DMS 273 treated with DMSO at 0.1 percent for 48 hours (cell line): ENCODE data around the gene TYRO3.

Source experiments
- DNase-seq: peaks from one replicate; lab custom pipeline; 2025; lab: John Stamatoyannopoulos, UW

TYRO3 gene

GRCh38 chr15:41603941-41604911 lies 45.2 kb downstream of the TYRO3 start:
- DNase-seq = peak; percentile 36

DNA sequence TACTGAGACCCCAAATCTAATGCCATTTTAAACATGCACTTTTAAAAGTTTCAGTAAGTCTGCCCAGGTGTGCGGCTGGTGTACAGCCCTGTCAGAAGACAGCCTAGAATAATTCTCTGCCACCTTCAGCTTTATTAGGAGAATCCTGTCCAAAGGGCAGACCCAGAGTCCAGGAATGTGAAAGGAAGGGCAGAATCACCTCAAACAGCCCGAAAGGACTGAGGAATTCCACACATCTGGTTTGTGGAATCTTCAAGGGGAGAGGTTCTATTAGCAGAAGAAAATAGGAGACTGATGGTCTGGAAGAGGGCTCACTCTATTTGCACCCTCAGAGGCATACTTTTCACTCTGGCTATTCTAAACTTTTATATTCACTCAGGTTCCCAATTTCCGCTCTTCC lies 46.6 kb downstream of the TYRO3 start:
- no peak for DNase-seq

DNA sequence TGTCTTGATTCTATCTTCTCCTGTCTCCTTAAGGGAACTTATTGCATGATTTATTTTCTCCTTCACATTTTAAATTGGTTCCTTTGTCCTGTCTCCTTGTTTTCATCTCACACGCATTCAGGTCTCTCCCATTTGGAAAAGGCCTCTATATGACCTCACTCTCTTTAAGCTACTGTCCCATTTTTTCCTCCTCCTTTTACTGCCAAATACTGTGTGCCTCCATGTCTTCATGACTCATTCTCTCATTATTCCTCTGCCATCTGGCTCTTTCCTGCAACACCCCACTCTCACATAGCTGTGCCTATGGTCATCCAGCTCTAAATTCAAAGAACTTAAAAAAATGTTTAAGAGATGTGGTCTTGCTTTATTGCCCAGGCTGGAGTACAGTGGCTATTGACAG lies 48.0 kb downstream of the TYRO3 start:
- DNase-seq = peak; percentile 86

GRCh38 chr15:41609123-41609522 lies 50.1 kb downstream of the TYRO3 start:
- no peak for DNase-seq

GRCh38 chr15:41610048-41610447 lies 51.0 kb downstream of the TYRO3 start:
- no peak for DNase-seq

DNA sequence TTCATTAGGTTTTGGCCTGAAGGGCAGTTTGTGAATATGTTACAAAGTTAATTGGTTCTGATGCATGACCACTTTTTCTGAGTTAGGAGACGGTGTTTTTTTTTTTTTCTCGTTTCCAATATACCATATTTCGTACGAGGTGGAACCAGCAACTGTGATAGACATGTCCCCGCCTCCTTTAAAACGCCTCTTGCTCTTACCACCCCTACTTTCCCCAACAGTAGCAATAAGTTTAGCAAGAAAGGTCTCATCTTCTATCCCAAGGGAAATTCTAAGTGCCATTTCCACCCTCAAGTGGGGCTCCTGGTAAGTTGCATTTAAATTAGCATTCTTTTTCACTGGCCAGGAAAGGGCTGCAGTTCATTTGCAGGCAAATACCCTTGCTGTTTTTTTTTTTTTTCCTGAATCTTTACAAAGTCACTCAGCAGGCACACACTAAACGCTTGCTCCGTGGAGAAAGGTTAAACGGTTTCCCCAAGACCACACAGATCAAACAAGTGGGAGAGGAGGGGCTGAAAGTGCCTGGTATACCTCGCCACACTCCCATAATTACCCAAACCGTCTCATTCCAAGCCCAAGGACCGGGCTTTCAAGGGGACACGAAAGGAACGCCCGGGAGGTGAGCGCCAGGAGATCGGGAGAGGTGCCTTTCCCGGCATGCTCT lies 61.7 kb downstream of the TYRO3 start:
- no peak for DNase-seq

GRCh38 chr15:41621200-41622193 lies 62.5 kb downstream of the TYRO3 start:
- peak; percentile 70 for DNase-seq

GRCh38 chr15:41622901-41623300 lies 63.9 kb downstream of the TYRO3 start:
- DNase-seq = no peak

DNA sequence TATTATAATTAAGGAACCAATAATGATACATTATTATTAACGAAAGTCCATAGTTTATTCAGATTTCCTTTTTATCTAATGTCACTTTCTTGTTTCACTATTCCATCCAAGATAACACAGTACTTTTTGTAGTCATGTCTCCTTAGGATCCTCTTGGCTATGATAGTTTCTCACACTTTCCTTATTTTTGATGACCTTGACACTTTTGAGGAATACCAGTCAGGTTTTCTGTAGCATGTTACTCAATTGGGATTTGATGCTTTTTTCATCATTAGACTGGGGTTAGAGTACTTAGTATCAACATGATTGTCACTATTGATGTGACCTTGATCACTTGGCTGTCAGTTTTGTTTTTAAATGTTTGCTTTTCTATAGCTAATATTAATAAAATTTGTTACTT lies 68.2 kb downstream of the TYRO3 start:
- no peak for DNase-seq

DNA sequence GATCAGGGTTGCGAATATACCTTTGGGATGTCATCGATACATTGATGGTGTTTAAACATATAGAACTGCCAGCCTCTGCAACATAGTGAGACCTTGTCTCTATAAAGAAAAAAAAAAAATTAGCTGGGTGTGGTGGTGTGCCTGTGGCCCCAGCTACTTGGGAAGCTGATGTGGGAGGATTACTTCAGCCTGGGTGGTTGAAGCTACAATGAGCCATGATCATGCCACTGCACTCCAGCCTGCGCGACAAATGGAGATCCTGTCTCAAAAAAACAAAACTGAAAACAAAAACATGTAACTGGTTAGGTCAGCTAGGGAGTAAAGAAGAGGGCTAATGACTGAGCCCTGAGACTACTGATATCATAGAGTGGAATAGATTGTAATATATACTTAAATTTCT lies 70.5 kb downstream of the TYRO3 start:
- DNase-seq = no peak

DNA sequence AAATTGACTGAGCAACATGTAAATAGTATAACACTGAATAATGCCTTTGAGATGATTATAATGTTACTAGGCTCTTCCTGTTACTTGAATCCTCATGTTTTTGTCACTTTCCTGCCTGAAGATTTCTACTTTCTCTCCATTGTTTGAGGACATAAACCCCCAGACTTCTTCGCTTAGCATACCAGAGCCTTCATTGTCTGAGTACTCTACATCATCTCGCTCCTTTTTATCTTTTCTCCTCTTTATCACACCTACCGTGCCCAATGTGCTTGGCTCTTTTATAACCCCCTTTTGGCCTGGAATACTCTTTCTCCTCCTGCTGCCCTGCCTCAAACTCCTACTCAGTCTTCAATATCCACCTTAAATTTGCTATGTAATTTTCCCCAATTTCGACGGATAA lies 70.9 kb downstream of the TYRO3 start:
- DNase-seq = no peak

DNA sequence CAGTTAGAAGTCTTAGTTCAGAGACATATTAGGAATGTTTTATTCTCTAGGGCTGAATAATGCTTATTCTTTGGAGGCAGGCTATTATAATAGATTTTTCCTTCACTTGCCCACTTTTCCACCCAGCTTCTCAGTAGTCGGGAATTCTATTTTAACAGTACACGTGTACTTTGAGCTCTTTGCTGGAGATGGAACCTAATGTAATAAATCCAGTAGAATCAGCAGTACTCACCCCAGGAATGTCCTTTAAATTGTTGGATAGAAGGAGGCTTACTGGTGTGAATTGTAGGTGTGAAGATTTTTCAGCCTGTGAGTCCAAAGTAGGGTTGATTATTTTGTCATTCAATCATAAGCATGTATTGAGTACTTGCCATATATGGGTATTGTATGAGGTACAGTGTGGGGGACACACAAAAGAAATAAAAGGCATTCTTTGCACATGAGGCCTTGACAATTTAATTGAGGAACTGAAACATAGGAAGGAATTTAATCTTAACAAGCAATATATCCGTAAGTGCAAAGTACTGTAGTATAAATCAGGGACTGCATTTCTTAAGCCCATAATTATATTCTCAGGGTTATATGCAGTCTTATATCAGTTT lies 71.7 kb downstream of the TYRO3 start:
- DNase-seq = no peak

DNA sequence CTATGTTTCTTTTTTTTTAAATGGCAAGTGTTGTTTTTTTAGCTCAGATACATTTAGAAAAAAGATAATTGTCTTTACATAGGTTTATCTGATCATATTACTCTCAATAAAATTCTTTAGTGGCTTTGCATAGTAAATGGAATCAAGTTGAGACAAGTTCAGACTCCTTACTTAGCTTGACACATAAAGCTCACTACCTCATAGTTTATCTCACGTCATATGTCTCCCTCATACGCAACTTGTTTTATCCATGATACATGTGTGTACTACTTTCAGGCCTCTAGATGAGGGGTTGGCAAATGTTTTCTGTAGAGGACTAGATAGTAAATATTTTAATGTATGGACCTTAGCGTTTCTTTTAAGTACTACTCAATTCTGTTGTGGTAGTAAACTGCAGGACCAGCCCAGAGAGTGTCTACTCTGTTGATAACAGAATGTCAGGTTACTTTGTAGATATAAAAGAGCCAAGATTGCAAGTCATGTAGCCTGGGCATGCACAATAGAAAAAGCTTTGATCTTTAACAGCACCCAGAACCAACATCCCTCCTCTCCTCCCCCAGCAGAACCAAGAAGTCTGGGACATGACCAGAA lies 73.0 kb downstream of the TYRO3 start:
- no peak for DNase-seq
